Stimulated activated CD4-positive, alpha-beta T cell treated with anti-CD3 and anti-CD28 coated beads, TNF-alpha, amount 100 ng/mL, for 4 hours (primary cell): ENCODE data around the gene KIAA0232.
A peak's percentile ranks its signal among the peaks of the same experiment; 100 is the strongest.
"Not testable (repeated sequence)": the region's sequence is repeated elsewhere in the genome, so short reads cannot be mapped to it uniquely, and the experiment has no call there.

ENCODE experiments used
- DNase-seq, 3 experiments: peaks; one replicate each; pipeline ENCODE4 v3.0.0-alpha.2; 2020; ENCODE audit warnings: low read depth in 3 of 3

The KIAA0232 gene

DNA sequence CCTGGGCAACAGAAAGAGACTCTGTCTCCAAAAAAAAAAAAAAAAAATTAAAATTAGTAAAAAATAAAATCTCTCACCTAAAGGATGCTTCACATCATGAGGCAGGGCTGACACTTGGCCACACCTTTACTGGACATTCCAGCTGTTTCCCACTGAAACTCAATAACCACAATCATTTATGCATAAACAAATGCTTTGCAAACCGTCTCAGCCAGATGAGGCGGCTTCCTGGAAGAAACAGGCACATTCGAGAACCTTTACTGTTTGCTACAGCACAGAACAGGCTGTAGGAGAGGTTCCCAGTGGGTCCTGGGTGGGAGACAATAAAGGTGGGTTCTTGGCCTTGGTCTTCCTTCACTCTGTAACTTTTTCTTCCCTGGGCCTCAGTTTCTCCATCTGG, 116.2 kb downstream of the KIAA0232 start:
- DNase-seq = no peak

DNA sequence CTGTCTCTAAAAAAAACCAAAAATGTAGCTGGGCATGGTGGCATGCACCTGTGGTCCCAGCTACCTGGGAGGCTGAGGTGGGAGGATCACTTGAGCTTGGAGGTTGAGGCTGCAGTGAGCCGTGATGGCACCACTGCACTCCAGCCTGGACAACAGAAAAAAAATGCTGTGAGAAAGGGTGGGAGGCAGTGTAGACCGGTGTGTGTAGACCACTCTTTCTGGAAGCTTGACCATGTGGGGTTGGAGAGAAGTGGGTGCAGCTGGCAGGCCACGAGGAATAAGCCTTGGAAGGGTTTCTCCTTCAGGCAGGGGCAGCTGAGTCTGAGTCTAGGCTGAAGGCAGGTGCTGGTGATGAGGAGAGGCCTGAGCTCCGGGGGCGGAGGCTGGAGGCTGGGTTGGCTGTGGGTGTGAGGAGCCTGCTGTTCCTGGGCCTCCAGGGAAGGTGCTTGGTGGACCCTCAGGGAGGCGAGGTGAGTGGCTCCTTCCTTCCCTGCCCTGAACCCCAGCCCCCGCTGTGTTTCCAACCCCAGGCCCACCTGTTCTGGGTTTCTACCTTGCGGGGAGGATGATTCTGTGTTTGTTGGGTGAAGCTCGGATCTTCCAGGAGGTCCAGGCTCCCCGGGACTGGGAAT, 117.8 kb downstream of the KIAA0232 start:
- no peak for DNase-seq

DNA sequence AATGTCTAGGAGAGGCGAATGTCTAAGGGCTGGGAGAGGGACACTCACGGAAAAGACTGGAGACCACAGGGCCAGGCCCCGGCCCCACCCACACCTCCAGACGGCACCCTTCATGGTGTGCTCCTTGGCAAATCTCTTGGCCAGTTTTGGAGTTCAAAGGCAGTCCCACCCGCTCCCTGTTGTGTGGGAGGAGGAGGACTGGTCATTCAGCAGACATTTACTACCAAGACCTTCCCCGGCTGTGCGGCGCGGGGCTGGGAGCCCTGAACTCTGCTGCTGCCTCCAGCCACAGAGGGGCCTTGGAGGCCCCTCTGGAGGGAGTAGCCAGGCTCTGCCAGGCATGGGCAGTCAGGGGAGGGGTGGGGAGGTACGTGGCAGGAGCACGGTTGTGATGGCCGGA, 118.4 kb downstream of the KIAA0232 start:
- DNase-seq = no peak

GRCh38 chr4:6901669-6902317, 119.3 kb downstream of the KIAA0232 start:
- no peak for DNase-seq

DNA sequence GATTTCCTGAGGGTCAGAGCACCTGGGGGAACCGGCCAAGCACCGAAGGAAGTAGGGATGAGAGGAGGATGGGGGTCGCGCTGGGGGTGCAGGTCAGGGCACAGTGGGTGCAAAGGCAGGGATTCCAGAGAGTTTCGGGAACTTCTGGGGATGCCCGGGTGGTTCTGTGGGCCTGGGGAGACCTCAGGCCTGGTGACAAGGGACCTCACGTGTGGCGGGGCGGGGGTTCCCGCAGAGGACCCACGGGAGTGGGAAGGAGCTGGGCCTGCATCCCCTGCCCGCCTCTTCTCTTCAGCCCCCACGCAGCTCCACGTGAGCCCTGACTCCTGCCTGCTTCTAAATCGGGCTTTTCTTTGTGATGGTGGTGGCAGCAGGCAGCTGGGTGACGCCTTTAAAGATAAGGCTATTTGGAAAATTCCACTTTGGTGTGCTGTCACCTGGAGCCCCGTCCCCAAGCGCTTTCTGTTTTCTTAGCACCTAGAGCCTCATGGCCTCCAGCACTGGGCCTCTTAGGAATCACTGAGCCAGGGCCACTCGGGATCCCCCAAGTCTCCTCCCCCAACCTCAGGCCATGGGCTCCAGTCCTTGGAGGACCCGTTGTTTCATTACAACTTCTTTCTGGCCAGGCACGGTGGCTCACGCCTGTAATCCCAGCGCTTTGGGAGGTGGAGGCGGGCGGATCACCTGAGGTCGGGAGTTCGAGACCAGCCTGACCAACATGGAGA, 120.0 kb downstream of the KIAA0232 start:
- no peak for DNase-seq

DNA sequence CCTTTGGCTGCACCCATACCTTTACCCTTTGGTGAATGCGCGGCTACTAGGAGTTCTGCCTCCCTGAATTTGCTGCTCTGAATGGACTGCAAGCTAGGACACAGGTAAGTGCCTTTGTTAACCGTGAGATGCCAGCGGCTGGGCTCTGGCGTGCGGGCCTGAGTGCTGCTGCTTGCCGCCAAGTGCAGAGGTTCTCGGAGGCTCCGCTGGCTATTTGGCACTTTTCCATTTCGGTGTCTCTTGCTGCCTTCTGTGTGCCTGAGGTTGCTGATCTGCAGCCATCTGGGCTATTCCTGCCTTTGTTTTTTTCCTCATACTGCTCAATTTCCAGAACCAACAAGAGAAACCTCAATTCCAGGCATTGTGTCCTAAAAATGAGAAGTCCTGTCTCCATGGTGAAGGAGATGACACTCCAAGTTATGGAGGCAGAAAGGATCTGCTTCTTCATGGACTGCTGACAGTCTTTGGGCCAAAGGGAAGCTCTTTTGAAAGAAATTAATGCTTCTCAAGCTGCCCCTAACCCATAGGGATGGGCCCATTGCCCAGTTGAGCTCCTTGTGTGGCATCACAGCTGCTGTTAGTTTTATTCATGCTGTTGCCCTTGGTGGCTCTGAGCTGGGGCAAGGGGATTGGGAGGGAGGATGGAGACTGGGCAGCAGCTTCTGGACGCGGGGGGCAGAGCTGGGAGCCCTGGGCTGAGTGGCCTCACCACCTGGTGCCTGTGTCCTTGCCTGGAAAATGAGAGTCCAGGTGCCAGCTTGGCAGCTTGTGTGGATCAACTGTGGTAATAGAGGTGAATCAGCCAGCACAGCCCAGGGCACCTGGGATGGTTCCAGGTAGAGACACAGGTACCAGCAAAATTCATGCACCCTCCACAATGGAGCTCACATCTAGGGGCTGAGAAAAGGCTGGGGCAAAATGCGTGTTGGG, 123.3 kb downstream of the KIAA0232 start:
- no peak for DNase-seq

DNA sequence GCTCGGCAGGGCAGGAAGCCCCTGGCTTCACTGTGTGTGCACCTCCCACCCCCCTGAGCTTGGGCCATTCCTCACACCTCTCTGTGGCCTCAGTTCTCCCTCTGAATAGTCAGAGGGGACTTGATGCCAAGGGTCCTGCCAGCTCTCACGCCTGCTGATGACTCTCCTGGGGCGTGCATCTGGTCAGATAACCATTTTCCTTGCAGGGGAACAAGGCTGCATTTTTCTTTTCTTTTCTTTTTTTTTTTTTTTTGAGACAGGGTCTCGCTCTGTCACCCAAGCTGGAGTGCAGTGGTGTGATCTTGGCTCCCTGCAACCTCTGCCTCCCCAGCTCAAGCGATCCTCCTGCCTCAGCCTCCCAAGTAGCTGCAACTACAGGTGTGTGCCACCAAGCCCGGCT, 124.0 kb downstream of the KIAA0232 start:
- DNase-seq = not testable (repeated sequence)

- no peak for DNase-seq
Measured at GRCh38 chr4:6907658-6908191, 125.2 kb downstream of the KIAA0232 start.

GRCh38 chr4:6908432-6909112, 126.0 kb downstream of the KIAA0232 start:
- DNase-seq = no peak

GRCh38 chr4:6909113-6909969, 126.8 kb downstream of the KIAA0232 start, which contains the start of gene TBC1D14:
TSS of gene TBC1D14 (plus strand) at chr4:6909826. CDS start at chr4:6923390, 13,564 bp downstream.
- DNase-seq = peak; percentile 77 to 82 (median 77)

GRCh38 chr4:6909970-6910339, 127.4 kb downstream of the KIAA0232 start:
- DNase-seq = peak in 1 of 3 experiments; percentile 39

- DNase-seq = no peak
Measured at GRCh38 chr4:6910340-6910959, 127.9 kb downstream of the KIAA0232 start.

DNA sequence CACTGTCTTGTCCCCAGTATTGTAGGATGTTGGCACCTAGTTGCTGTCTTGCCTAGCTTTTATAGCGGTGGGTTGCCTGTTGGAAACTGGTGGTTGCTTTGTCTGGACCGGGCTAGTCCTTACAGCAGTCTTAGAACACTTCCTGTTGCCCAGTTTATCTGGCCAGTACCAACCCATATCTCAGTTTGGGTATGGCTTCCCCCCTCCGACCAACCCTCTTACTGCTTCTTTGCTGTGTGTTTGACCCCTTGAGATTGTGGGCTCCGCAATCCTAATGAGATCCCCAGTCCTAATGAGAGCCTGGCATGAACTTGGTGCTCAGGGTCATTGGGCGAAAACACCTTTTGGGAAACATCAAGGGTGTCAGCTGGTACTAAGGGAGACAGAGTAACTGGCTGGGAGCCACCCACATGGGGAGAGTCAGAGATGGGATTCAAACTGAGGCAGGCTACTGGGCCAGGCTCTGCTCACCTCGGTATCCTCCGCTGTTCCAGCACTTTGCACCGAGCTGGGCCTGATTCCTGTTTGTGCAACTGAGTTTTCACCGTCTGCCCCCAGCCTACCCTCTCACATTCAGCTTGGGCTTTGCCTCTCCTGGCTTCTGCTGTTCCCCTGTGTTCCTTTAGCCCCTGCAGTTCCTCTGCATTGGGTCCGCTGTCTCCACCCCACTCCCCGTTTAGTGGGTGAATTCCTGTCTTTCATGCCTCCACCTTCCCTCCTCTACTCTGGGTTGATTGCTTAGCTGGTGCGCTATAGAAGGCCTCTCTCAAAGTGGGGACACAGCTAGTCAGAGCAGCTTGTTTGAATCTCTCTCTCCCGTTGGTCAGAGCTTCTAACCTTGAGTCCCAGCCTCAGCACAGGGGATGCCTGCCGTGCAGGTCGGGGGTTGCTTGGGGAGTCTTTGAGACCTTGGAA, 128.7 kb downstream of the KIAA0232 start:
- DNase-seq = no peak

DNA sequence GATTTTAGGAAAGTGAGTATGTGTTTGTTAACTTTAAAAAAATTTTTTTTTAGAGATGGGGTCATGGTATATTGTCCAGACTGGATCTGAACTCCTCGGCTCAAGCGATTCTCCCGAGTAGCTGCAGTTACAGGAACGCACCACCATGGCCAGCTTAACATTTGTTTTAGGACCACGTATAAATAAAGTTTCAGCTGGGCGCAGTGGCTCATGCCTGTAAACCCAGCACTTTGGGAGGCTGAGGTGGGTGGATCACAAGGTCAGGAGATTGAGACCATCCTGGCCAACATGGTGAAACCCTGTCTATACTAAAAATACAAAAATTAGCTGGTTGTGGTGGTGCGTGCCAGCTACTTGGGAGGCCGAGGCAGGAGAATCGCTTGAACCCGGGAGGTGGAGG, 129.4 kb downstream of the KIAA0232 start:
- DNase-seq = not testable (repeated sequence)

- DNase-seq = no peak
Measured at GRCh38 chr4:6912441-6912840, 129.9 kb downstream of the KIAA0232 start.

DNA sequence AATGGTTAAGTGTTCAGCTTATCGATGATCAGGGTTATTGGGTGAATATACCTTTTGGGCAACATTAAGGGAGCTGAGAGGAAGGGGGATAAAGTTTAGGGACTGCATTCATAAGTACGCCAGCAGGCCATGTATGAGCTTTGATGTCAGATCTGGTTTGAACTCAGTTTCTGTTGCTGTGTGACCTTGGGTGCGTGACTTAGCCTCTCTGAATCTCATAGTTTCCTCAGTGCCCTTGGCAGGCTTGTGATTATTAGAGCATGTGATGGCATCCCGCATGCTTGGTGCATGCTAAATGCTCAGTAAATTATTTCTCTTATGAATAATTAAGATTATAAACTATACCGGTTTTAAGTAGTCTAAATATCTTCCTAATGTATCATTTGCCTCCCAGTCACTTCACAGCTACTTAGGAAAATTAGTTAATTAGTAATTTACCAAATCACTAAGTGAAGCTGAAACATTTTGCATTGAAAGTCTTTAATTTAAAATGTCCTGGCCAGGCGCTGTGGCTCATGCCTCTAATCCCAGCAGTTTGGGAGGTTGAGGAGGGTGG, 130.9 kb downstream of the KIAA0232 start:
- DNase-seq = no peak

DNA sequence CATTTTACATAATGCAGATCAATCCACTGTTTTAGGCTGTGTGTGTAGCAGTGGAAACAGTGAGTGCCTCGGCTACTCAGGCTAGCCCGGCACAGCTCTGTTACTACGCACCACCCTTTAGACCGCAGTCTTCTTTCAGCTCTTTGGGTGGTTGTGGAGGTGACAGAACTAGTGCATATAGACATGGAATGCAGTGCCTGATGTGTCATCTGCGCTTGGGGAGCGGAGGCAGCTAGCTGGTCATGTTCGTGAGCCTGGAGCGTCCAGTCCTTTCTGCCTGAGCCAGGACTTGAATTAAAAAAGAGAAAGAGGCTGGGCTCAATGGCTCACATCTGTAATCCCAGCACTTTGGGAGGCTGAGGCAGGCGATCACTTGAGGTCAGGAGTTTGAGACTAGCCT, 131.9 kb downstream of the KIAA0232 start:
- DNase-seq = no peak
